ENCODE data around the gene NFATC2IP. TPM values are rescaled to one million over a fixed set of nuclear protein-coding genes. Genes with fewer than 3 reads are reported as not detected.

The NFATC2IP gene
- total and polyA plus RNA-seq, 2 of the 8 experiments (the other 6 are each of a cell fraction or from before 2014, with no cell fraction given) = 54.4 to 71.5 TPM

GRCh38 chr16:28932339-28933141, 18.2 kb upstream of the NFATC2IP start (continued):
- TF ChIP-seq, protein P1, sequence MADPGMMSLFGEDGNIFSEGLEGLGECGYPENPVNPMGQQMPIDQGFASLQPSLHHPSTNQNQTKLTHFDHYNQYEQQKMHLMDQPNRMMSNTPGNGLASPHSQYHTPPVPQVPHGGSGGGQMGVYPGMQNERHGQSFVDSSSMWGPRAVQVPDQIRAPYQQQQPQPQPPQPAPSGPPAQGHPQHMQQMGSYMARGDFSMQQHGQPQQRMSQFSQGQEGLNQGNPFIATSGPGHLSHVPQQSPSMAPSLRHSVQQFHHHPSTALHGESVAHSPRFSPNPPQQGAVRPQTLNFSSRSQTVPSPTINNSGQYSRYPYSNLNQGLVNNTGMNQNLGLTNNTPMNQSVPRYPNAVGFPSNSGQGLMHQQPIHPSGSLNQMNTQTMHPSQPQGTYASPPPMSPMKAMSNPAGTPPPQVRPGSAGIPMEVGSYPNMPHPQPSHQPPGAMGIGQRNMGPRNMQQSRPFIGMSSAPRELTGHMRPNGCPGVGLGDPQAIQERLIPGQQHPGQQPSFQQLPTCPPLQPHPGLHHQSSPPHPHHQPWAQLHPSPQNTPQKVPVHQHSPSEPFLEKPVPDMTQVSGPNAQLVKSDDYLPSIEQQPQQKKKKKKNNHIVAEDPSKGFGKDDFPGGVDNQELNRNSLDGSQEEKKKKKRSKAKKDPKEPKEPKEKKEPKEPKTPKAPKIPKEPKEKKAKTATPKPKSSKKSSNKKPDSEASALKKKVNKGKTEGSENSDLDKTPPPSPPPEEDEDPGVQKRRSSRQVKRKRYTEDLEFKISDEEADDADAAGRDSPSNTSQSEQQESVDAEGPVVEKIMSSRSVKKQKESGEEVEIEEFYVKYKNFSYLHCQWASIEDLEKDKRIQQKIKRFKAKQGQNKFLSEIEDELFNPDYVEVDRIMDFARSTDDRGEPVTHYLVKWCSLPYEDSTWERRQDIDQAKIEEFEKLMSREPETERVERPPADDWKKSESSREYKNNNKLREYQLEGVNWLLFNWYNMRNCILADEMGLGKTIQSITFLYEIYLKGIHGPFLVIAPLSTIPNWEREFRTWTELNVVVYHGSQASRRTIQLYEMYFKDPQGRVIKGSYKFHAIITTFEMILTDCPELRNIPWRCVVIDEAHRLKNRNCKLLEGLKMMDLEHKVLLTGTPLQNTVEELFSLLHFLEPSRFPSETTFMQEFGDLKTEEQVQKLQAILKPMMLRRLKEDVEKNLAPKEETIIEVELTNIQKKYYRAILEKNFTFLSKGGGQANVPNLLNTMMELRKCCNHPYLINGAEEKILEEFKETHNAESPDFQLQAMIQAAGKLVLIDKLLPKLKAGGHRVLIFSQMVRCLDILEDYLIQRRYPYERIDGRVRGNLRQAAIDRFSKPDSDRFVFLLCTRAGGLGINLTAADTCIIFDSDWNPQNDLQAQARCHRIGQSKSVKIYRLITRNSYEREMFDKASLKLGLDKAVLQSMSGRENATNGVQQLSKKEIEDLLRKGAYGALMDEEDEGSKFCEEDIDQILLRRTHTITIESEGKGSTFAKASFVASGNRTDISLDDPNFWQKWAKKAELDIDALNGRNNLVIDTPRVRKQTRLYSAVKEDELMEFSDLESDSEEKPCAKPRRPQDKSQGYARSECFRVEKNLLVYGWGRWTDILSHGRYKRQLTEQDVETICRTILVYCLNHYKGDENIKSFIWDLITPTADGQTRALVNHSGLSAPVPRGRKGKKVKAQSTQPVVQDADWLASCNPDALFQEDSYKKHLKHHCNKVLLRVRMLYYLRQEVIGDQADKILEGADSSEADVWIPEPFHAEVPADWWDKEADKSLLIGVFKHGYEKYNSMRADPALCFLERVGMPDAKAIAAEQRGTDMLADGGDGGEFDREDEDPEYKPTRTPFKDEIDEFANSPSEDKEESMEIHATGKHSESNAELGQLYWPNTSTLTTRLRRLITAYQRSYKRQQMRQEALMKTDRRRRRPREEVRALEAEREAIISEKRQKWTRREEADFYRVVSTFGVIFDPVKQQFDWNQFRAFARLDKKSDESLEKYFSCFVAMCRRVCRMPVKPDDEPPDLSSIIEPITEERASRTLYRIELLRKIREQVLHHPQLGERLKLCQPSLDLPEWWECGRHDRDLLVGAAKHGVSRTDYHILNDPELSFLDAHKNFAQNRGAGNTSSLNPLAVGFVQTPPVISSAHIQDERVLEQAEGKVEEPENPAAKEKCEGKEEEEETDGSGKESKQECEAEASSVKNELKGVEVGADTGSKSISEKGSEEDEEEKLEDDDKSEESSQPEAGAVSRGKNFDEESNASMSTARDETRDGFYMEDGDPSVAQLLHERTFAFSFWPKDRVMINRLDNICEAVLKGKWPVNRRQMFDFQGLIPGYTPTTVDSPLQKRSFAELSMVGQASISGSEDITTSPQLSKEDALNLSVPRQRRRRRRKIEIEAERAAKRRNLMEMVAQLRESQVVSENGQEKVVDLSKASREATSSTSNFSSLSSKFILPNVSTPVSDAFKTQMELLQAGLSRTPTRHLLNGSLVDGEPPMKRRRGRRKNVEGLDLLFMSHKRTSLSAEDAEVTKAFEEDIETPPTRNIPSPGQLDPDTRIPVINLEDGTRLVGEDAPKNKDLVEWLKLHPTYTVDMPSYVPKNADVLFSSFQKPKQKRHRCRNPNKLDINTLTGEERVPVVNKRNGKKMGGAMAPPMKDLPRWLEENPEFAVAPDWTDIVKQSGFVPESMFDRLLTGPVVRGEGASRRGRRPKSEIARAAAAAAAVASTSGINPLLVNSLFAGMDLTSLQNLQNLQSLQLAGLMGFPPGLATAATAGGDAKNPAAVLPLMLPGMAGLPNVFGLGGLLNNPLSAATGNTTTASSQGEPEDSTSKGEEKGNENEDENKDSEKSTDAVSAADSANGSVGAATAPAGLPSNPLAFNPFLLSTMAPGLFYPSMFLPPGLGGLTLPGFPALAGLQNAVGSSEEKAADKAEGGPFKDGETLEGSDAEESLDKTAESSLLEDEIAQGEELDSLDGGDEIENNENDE (IDR thresholded peaks at IDR 0.05; ENCODE audit: insufficient replicate concordance, low read length) = no peak
- TF ChIP-seq CHD1 (IDR thresholded peaks at IDR 0.05; ENCODE audit: low read depth, low read length) (no peak), BACH1 (IDR thresholded peaks at IDR 0.05; ENCODE audit: low read length) (no peak), HDAC2 (IDR thresholded peaks at IDR 0.05; ENCODE audit: borderline replicate concordance in 1 of 2, low read depth in 2 of 2, low read length in 2 of 2) (no peak), RXRA (IDR thresholded peaks at IDR 0.05; ENCODE audit: insufficient read depth, low read depth, low read length) (no peak)

Measured in H1 (cell line).